Activated gamma-delta T cell (primary cell): ENCODE measurements around the gene DNASE1L2.

Experiments
- DNase-seq: peaks from one replicate; lab custom pipeline; 2025; lab: John Stamatoyannopoulos, UW

Gene DNASE1L2

GRCh38 chr16:2286550-2286949 is 50.3 kb downstream of the DNASE1L2 start:
- DNase-seq = no peak

- DNase-seq = no peak
Observed at GRCh38 chr16:2287916-2288547, 51.8 kb downstream of the DNASE1L2 start.
